Vagina (tissue), 2 donors: ENCODE data around the gene DTX1. TPM values are rescaled to one million over a fixed set of nuclear protein-coding genes. Genes with fewer than 3 reads are reported as not detected.

Experiments used
- DNase-seq, 2 donors: peaks; one replicate each; pipeline ENCODE4 v3.0.0-alpha.2; 2017; ENCODE audit errors: extremely low spot score in 2 of 2
- H3K27ac ChIP-seq: fragments of 200-600 bp; sonication (generic); one replicate; pipeline ENCODE4 v1.5.1; 2019
- H3K27me3 ChIP-seq: fragments of 200-600 bp; sonication (generic); one replicate; pipeline ENCODE4 v1.5.1; 2019
- H3K36me3 ChIP-seq, 2 donors: fragments of 200-600 bp; sonication (generic); one replicate each; pipeline ENCODE4 v1.5.1; 2017 to 2019
- H3K4me1 ChIP-seq: fragments of 200-600 bp; sonication (generic); one replicate; pipeline ENCODE4 v1.5.1; 2019
- H3K4me3 ChIP-seq, 2 donors: fragments of 200-600 bp; sonication (generic); 1 replicate in 1 of 2; 2 replicates in 1 of 2; pipeline ENCODE4 v1.5.1; 2016 to 2019
- H3K9me3 ChIP-seq: fragments of 200-600 bp; sonication (generic); one replicate; pipeline ENCODE4 v1.5.1; 2019
- CTCF ChIP-seq, 3 experiments: fragments of 450-650 bp in 2 of 3; fragments of 200-600 bp in 1 of 3; sonication (generic) in 1 of 3; IDR thresholded peaks; one replicate each; pipeline ENCODE4 v1.5.1; 2017 to 2019; ENCODE audit warnings: antibody characterized with exemption in 3 of 3, mild to moderate bottlenecking in 2 of 3, moderate library complexity in 2 of 3
- POLR2A ChIP-seq, 2 donors: fragments of 450-650 bp; IDR thresholded peaks; one replicate each; pipeline ENCODE4 v1.6.1; 2017; ENCODE audit warnings: antibody characterized with exemption in 2 of 2, mild to moderate bottlenecking in 2 of 2, moderate library complexity in 2 of 2
- POLR2AphosphoS5 ChIP-seq, 2 donors: sonication (generic); formaldehyde crosslinking; IDR thresholded peaks; one replicate each; pipeline ENCODE4 v1.9.0; 2017; ENCODE audit warnings: antibody characterized with exemption in 2 of 2, mild to moderate bottlenecking in 2 of 2, low read depth in 1 of 2; ENCODE audit not compliant: insufficient read depth in 1 of 2
- intact Hi-C: fragments of 100-400 bp; cut with DNase I; formaldehyde crosslinking; loops from one replicate; pipeline ENCODE4 v1.15.1; 2023
- total RNA-seq: library from RNA; depleted of rRNA; stranded (reverse); fragments of >200 nt; gene quantifications from one replicate; pipeline ENCODE4 v1.2.3, GENCODE V29; 2016

DTX1 gene
- 8.3 TPM for total RNA-seq

- TF ChIP-seq POLR2AphosphoS5 (IDR thresholded peaks at IDR 0.05; ENCODE audit: insufficient read depth in 1 of 2, low read depth in 1 of 2), result no peak
- no peak for TF ChIP-seq POLR2A (IDR thresholded peaks at IDR 0.05)
- no peak for TF ChIP-seq CTCF (IDR thresholded peaks at IDR 0.05)
- no peak for DNase-seq
- Histone ChIP-seq H3K4me3 (peak within 1 kb of the TSS; percentile 36 to 60), H3K36me3 (no peaks in the 10 kb centered on the region), H3K27me3 (no peaks in the 10 kb centered on the region), H3K4me1 (peaks cover 16% of the 10 kb centered on the region), H3K9me3 (no peaks in the 10 kb centered on the region), H3K27ac (no peak within 1 kb of the TSS)
- intact Hi-C loops, result no loop called here
Observed at GRCh38 chr12:113056631-113057488, at the start of gene DTX1. DTX1 (plus strand) TSS chr12:113056730; CDS start chr12:113058193, 1,463 bp downstream.

- Histone ChIP-seq H3K4me1 (no peaks in the 10 kb centered on the region), H3K27me3 (no peaks in the 10 kb centered on the region), H3K4me3 (no peak overlapping the region), H3K27ac (no peak overlapping the region), H3K9me3 (no peaks in the 10 kb centered on the region), H3K36me3 (peaks cover 0 to 36% of the 10 kb centered on the region in 2 donors)
- no peak for TF ChIP-seq CTCF (IDR thresholded peaks at IDR 0.05)
- TF ChIP-seq POLR2A (IDR thresholded peaks at IDR 0.05), result no peak
- TF ChIP-seq POLR2AphosphoS5 (IDR thresholded peaks at IDR 0.05; ENCODE audit: insufficient read depth in 1 of 2, low read depth in 1 of 2), result no peak
- intact Hi-C loops, result no loop called here
- DNase-seq, result no peak
Observed at GRCh38 chr12:113007166-113007565, 49.4 kb upstream of the DTX1 start.

GRCh38 chr12:113010701-113011100, 45.8 kb upstream of the DTX1 start:
- Histone ChIP-seq H3K27me3 (no peaks in the 10 kb centered on the region), H3K27ac (no peak overlapping the region), H3K4me3 (no peak overlapping the region), H3K9me3 (no peaks in the 10 kb centered on the region), H3K4me1 (no peaks in the 10 kb centered on the region), H3K36me3 (peaks cover 0 to 27% of the 10 kb centered on the region in 2 donors)
- intact Hi-C loops, result no loop called here
- no peak for DNase-seq
- no peak for TF ChIP-seq POLR2AphosphoS5 (IDR thresholded peaks at IDR 0.05; ENCODE audit: insufficient read depth in 1 of 2, low read depth in 1 of 2)
- TF ChIP-seq POLR2A (IDR thresholded peaks at IDR 0.05), result no peak
- no peak for TF ChIP-seq CTCF (IDR thresholded peaks at IDR 0.05)

- no peak overlapping the region for H3K27ac ChIP-seq
- H3K4me1 ChIP-seq, result no peaks in the 10 kb centered on the region
- intact Hi-C loops, result no loop called here
- no peak overlapping the region for H3K4me3 ChIP-seq
- H3K36me3 ChIP-seq, result no peaks in the 10 kb centered on the region
- TF ChIP-seq CTCF (IDR thresholded peaks at IDR 0.05) (no peak), POLR2A (IDR thresholded peaks at IDR 0.05) (no peak), POLR2AphosphoS5 (IDR thresholded peaks at IDR 0.05; ENCODE audit: insufficient read depth in 1 of 2, low read depth in 1 of 2) (no peak)
- no peaks in the 10 kb centered on the region for H3K27me3 ChIP-seq
- no peak for DNase-seq
- no peaks in the 10 kb centered on the region for H3K9me3 ChIP-seq
Observed at GRCh38 chr12:113014565-113014964, 42.0 kb upstream of the DTX1 start.

- H3K27ac ChIP-seq, result no peak overlapping the region
- TF ChIP-seq POLR2AphosphoS5 (IDR thresholded peaks at IDR 0.05; ENCODE audit: insufficient read depth in 1 of 2, low read depth in 1 of 2) (no peak), POLR2A (IDR thresholded peaks at IDR 0.05) (no peak), CTCF (IDR thresholded peaks at IDR 0.05) (no peak)
- DNase-seq, result no peak
- H3K4me3 ChIP-seq, result no peak overlapping the region
- intact Hi-C loops, result no loop called here
- no peaks in the 10 kb centered on the region for H3K4me1 ChIP-seq
- no peaks in the 10 kb centered on the region for H3K27me3 ChIP-seq
- H3K36me3 ChIP-seq, result no peaks in the 10 kb centered on the region
- no peaks in the 10 kb centered on the region for H3K9me3 ChIP-seq
Observed at GRCh38 chr12:113016796-113017195, 39.7 kb upstream of the DTX1 start.
